HL-60 (cell line): ENCODE results near the gene MNDA.
"Not testable (repeated sequence)": the region's sequence is repeated elsewhere in the genome, so short reads cannot be mapped to it uniquely, and the experiment has no call there.

Experiments used
- DNase-seq, 2 experiments: peaks; one replicate each; pipeline ENCODE4 v3.0.0-alpha.2; 2010 to 2020; ENCODE audit warnings: low read depth in 1 of 2, low spot score in 1 of 2
- H3K27ac ChIP-seq: fragments of 250-450 bp; sonication (Bioruptor Pico); replicated peaks from 2 replicates; pipeline ENCODE4 v1.5.1; 2020; ENCODE audit warnings: mild to moderate bottlenecking, moderate library complexity
- H3K27me3 ChIP-seq: fragments of 250-450 bp; sonication (Bioruptor Pico); 2 replicates; pipeline ENCODE4 v1.5.1; 2021; ENCODE audit warnings: mild to moderate bottlenecking, moderate library complexity; ENCODE audit not compliant: insufficient read depth, poor library complexity, severe bottlenecking
- H3K4me3 ChIP-seq: replicated peaks from 2 replicates; pipeline ENCODE4 v1.5.1; 2011; ENCODE audit warnings: mild to moderate bottlenecking, control low read depth, low read length; ENCODE audit not compliant: insufficient read depth
- GABPA ChIP-seq: IDR thresholded peaks from 2 replicates; pipeline ENCODE4 v1.6.1; 2012; ENCODE audit warnings: low read depth
- POLR2AphosphoS5 ChIP-seq: IDR thresholded peaks from 2 replicates; pipeline ENCODE4 v1.6.1; 2012; ENCODE audit warnings: low read depth
- SPI1 ChIP-seq: IDR thresholded peaks from 2 replicates; pipeline ENCODE4 v1.6.1; 2012; ENCODE audit warnings: low read depth, mild to moderate bottlenecking, borderline replicate concordance
- TF ChIP-seq, protein P1 (sequence below): IDR thresholded peaks from one replicate; pipeline ENCODE4 v1.5.1; 2011; ENCODE audit warnings: low read length, control low read depth, inconsistent platforms; ENCODE audit not compliant: insufficient read depth
- TF ChIP-seq, protein P2 (sequence below): IDR thresholded peaks from 2 replicates; pipeline ENCODE4 v1.6.1; 2012; ENCODE audit warnings: low read depth; ENCODE audit not compliant: insufficient replicate concordance

The MNDA gene

GRCh38 chr1:158864595-158864994, 33.4 kb downstream of the MNDA start:
- no peak overlapping the region for H3K4me3 ChIP-seq
- no peaks in the 10 kb centered on the region for H3K27me3 ChIP-seq
- TF ChIP-seq, protein P1, sequence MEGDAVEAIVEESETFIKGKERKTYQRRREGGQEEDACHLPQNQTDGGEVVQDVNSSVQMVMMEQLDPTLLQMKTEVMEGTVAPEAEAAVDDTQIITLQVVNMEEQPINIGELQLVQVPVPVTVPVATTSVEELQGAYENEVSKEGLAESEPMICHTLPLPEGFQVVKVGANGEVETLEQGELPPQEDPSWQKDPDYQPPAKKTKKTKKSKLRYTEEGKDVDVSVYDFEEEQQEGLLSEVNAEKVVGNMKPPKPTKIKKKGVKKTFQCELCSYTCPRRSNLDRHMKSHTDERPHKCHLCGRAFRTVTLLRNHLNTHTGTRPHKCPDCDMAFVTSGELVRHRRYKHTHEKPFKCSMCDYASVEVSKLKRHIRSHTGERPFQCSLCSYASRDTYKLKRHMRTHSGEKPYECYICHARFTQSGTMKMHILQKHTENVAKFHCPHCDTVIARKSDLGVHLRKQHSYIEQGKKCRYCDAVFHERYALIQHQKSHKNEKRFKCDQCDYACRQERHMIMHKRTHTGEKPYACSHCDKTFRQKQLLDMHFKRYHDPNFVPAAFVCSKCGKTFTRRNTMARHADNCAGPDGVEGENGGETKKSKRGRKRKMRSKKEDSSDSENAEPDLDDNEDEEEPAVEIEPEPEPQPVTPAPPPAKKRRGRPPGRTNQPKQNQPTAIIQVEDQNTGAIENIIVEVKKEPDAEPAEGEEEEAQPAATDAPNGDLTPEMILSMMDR: no peak
- TF ChIP-seq, protein P2, sequence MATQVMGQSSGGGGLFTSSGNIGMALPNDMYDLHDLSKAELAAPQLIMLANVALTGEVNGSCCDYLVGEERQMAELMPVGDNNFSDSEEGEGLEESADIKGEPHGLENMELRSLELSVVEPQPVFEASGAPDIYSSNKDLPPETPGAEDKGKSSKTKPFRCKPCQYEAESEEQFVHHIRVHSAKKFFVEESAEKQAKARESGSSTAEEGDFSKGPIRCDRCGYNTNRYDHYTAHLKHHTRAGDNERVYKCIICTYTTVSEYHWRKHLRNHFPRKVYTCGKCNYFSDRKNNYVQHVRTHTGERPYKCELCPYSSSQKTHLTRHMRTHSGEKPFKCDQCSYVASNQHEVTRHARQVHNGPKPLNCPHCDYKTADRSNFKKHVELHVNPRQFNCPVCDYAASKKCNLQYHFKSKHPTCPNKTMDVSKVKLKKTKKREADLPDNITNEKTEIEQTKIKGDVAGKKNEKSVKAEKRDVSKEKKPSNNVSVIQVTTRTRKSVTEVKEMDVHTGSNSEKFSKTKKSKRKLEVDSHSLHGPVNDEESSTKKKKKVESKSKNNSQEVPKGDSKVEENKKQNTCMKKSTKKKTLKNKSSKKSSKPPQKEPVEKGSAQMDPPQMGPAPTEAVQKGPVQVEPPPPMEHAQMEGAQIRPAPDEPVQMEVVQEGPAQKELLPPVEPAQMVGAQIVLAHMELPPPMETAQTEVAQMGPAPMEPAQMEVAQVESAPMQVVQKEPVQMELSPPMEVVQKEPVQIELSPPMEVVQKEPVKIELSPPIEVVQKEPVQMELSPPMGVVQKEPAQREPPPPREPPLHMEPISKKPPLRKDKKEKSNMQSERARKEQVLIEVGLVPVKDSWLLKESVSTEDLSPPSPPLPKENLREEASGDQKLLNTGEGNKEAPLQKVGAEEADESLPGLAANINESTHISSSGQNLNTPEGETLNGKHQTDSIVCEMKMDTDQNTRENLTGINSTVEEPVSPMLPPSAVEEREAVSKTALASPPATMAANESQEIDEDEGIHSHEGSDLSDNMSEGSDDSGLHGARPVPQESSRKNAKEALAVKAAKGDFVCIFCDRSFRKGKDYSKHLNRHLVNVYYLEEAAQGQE: no peak
- TF ChIP-seq SPI1: no peak
- no peak for TF ChIP-seq POLR2AphosphoS5
- no peak for TF ChIP-seq GABPA
- H3K27ac ChIP-seq: no peak overlapping the region
- no peak for DNase-seq

GRCh38 chr1:158870438-158870837, 39.3 kb downstream of the MNDA start:
- not testable (repeated sequence) for H3K4me3 ChIP-seq, H3K27ac ChIP-seq, DNase-seq, H3K27me3 ChIP-seq

GRCh38 chr1:158873141-158873540, 42.0 kb downstream of the MNDA start:
- no peak for TF ChIP-seq GABPA
- no peak for TF ChIP-seq POLR2AphosphoS5
- no peak for TF ChIP-seq SPI1
- TF ChIP-seq, protein P2: no peak
- TF ChIP-seq, protein P1: no peak
- Histone ChIP-seq H3K4me3 (no peak overlapping the region), H3K27me3 (no peaks in the 10 kb centered on the region), H3K27ac (no peak overlapping the region)
- DNase-seq: no peak

- TF ChIP-seq, protein P2: no peak
- no peak for TF ChIP-seq POLR2AphosphoS5
- TF ChIP-seq GABPA: no peak
- TF ChIP-seq, protein P1: no peak
- no peak for TF ChIP-seq SPI1
Measured at GRCh38 chr1:158893654-158894053, 62.5 kb downstream of the MNDA start.

More at GRCh38 chr1:158893654-158894053, 62.5 kb downstream of the MNDA start:
- Histone ChIP-seq H3K4me3 (no peak overlapping the region), H3K27me3 (no peaks in the 10 kb centered on the region), H3K27ac (no peak overlapping the region)
- DNase-seq: no peak
